Esophagus squamous epithelium (tissue), 5 donors: ENCODE data around the gene GLB1L3. TPM values are rescaled to one million over a fixed set of nuclear protein-coding genes. Genes with fewer than 3 reads are reported as not detected.

Experiments used
- DNase-seq: peaks from one replicate; lab custom pipeline; 2025; lab: John Stamatoyannopoulos, UW
- H3K27ac ChIP-seq, 4 donors: fragments of 200-600 bp; sonication (generic); one replicate each; pipeline ENCODE4 v1.5.1; 2016 to 2019; ENCODE audit warnings: mild to moderate bottlenecking in 1 of 4
- H3K27me3 ChIP-seq, 4 donors: fragments of 200-600 bp; sonication (generic); 1 replicate in 3 of 4; 2 replicates in 1 of 4; pipeline versions ENCODE4 v1.5.1 to v1.6.0; 2017 to 2021; ENCODE audit warnings: antibody characterized with exemption in 1 of 4
- H3K36me3 ChIP-seq, 3 donors: fragments of 200-600 bp; sonication (generic); one replicate each; pipeline ENCODE4 v1.5.1; 2016 to 2019
- H3K4me1 ChIP-seq, 3 donors: fragments of 200-600 bp; sonication (generic); one replicate each; pipeline ENCODE4 v1.5.1; 2017 to 2019
- H3K4me3 ChIP-seq, 4 donors: fragments of 200-600 bp; sonication (generic); 1 replicate in 3 of 4; 2 replicates in 1 of 4; pipeline ENCODE4 v1.5.1; 2016 to 2019; ENCODE audit warnings: mild to moderate bottlenecking in 2 of 4, moderate library complexity in 1 of 4
- H3K9me3 ChIP-seq, 3 donors: fragments of 200-600 bp; sonication (generic); one replicate each; pipeline ENCODE4 v1.5.1; 2016 to 2019
- CTCF ChIP-seq, 6 experiments: fragments of 450-650 bp in 4 of 6; fragments of 200-600 bp in 2 of 6; sonication (generic) in 2 of 6; IDR thresholded peaks; one replicate each; pipeline ENCODE4 v1.5.1; 2016 to 2019; ENCODE audit warnings: antibody characterized with exemption in 6 of 6, mild to moderate bottlenecking in 4 of 6, moderate library complexity in 4 of 6
- POLR2A ChIP-seq, 4 donors: fragments of 450-650 bp; IDR thresholded peaks; one replicate each; pipeline ENCODE4 v1.6.1; 2017; ENCODE audit warnings: antibody characterized with exemption in 4 of 4, mild to moderate bottlenecking in 4 of 4, moderate library complexity in 3 of 4
- WGBS, 2 donors: methylation state at CpG; one replicate each; pipeline ENCODE4 v1.1.5; 2018; 5-methylcytosine and 5-hydroxymethylcytosine counted together
- intact Hi-C: fragments of 100-400 bp; cut with DNase I; formaldehyde crosslinking; loops from one replicate; pipeline ENCODE4 v1.15.0; 2022
- total RNA-seq, 4 donors: library from RNA; depleted of rRNA; stranded (reverse); fragments of >200 nt; gene quantifications; one replicate each; pipeline ENCODE4 v1.1.0, GENCODE V29; 2016
- donor health status: DM: yes; HTN: yes; CAD: no.

Gene GLB1L3
- total RNA-seq, 4 donors from 2014 or later, result under 0.01 TPM; not detected in 3

- no peaks in the 10 kb centered on the region for H3K9me3 ChIP-seq
- H3K27ac ChIP-seq, result no peak overlapping the region
- peaks cover 16 to 57% (median 20%) of the 10 kb centered on the region in 3 donors for H3K4me1 ChIP-seq
- H3K4me3 ChIP-seq, result no peak overlapping the region
- no peak for DNase-seq
- H3K27me3 ChIP-seq, result no peaks in the 10 kb centered on the region
- TF ChIP-seq POLR2A (IDR thresholded peaks at IDR 0.05) (no peak), CTCF (IDR thresholded peaks at IDR 0.05) (no peak)
- 70 to 81% methylated on average over 4 of the region's 4 CpGs for WGBS, 2 donors
- intact Hi-C loops, result no loop called here
- peaks cover 0 to 24% (median 0%) of the 10 kb centered on the region in 3 donors for H3K36me3 ChIP-seq
These were observed 45.8 kb upstream of the GLB1L3 start for GRCh38 chr11:134230339-134230738.

DNA sequence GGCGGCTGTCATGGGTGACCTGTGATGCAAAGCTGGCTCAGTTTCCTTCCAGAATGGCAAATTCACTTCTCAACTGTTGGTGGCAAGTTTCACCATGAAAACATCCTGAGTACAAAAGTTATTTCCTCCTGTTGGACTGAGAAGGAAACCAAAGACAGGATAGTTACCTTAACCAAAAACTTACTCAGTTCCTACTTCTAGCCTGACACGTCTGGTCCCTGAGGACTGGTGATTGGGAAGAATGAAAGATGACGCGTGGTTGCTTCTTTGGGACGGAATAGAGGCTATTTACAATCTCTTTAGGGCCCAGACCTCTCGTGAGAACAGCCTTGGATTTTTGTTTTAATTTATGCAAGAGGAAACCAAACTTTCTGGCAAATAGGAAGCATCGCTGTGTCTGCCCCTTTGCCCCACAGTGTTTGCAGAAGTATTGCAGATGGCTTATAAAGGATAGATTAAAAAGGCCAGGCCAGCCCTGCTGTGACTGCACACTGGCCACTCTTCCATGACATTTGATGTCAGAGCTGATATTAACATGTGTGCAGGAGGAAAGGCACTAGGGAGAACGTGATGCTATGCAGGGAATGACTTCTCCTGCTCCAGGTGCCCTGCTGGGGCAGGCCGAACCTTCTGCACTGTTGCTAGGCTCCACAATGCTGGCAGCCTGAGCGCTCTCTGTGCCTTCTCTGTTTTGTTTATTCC lies 44.1 kb upstream of the GLB1L3 start:
- no peak overlapping the region for H3K27ac ChIP-seq
- no peaks in the 10 kb centered on the region for H3K9me3 ChIP-seq
- H3K4me3 ChIP-seq, result no peak overlapping the region
- TF ChIP-seq CTCF (IDR thresholded peaks at IDR 0.05) (no peak), POLR2A (IDR thresholded peaks at IDR 0.05) (no peak)
- no peak for DNase-seq
- WGBS, 2 donors, result 59 to 69% methylated on average over 9 to 10 of the region's 10 CpGs
- intact Hi-C loops, result no loop called here
- H3K27me3 ChIP-seq, result no peaks in the 10 kb centered on the region
- peaks cover 0 to 39% (median 7%) of the 10 kb centered on the region in 3 donors for H3K4me1 ChIP-seq
- peaks cover 0 to 42% (median 0%) of the 10 kb centered on the region in 3 donors for H3K36me3 ChIP-seq

DNA sequence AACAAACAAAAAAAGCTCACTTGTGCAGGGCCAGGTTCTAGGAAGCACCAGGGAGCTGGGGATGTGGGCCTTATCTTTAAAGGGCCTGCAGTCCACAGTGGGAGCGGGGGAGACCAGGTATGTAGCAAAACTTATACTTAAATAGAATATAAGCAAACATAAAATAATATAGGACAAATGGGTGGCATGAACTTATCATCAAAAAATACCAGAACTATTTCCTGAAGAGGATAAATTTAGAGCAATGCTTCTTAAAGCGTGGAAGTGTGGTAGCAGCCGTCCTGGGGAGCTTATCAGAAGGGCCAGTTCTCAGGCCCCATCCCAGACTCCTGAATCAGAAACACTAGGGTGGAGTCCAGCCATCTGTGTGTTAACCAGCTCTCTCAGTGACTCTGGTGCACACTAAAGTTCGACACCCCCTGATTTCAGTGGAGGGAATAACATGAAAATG lies 42.4 kb upstream of the GLB1L3 start:
- H3K36me3 ChIP-seq, result peaks cover 0 to 58% (median 0%) of the 10 kb centered on the region in 3 donors
- H3K27ac ChIP-seq, result no peak overlapping the region
- WGBS, 2 donors, result 98 to 100% methylated on average over 4 of the region's 4 CpGs
- TF ChIP-seq CTCF (IDR thresholded peaks at IDR 0.05) (no peak), POLR2A (IDR thresholded peaks at IDR 0.05) (no peak)
- H3K27me3 ChIP-seq, result no peaks in the 10 kb centered on the region
- H3K4me1 ChIP-seq, result peaks cover 0 to 31% (median 7%) of the 10 kb centered on the region in 3 donors
- no peaks in the 10 kb centered on the region for H3K9me3 ChIP-seq
- intact Hi-C loops, result no loop called here
- no peak overlapping the region for H3K4me3 ChIP-seq
- no peak for DNase-seq

DNA sequence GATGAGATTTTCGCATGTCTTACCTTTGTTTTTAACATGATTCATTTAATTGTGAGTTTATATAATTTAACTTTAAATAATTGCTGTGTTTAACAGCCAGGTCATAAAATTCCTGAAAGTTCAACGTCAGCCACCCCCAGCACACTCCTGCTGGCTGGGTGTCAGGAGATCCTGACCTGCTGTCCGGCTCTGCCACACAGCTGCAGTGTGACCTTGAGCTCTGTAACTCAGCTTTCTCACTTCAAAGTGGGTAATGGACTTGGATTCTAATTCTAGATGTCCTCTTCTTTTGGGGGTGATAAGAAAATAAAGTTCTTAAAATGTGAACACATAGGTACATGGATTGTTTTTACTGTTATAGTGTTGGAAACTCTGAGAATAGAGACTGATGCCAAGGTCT lies 40.8 kb upstream of the GLB1L3 start:
- Histone ChIP-seq H3K27me3 (no peaks in the 10 kb centered on the region), H3K36me3 (peaks cover 0 to 71% (median 10%) of the 10 kb centered on the region in 3 donors), H3K27ac (no peak overlapping the region), H3K4me3 (no peak overlapping the region), H3K4me1 (peaks cover 0 to 18% (median 7%) of the 10 kb centered on the region in 3 donors), H3K9me3 (no peaks in the 10 kb centered on the region)
- intact Hi-C loops, result no loop called here
- no peak for DNase-seq
- TF ChIP-seq POLR2A (IDR thresholded peaks at IDR 0.05), result no peak
- TF ChIP-seq CTCF (IDR thresholded peaks at IDR 0.05), result no peak
- WGBS, 2 donors, result 90 to 98% methylated on average over 3 of the region's 3 CpGs

DNA sequence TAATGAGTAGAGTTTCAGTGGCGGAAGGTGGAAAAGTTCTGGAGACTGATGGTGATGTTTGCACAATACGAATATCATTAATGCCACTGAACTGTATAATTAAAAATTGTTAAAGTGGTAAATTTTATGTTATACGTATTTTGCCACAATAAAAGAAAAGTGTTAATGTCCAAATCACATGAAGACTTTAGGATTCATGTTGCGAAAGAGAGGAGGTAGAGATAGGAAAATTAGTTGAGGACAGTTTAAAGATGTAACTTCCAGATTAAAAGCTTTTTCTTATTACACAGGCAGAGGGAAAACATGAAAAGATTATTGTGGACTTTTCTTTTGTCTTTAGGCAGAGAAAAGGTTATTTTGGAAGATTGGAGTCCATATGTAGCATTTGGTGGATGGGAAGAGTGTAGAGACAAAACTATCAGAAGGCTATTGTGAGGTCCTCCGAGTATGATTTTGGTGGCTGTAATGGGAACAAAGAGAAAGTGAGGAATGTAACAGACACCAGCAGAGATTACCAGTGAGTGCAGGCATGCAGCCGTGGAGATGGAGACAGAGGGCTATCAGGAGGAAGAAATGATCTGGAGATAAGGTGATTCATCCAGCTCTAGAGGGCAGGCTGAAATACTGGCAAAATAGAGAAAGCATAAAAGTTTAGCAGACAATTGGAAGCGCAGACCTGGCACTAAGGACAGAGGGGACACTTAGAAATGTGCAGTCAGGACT lies 39.2 kb upstream of the GLB1L3 start:
- 87 to 91% methylated on average over 7 of the region's 7 CpGs for WGBS, 2 donors
- Histone ChIP-seq H3K9me3 (no peaks in the 10 kb centered on the region), H3K4me3 (no peak overlapping the region), H3K27me3 (no peaks in the 10 kb centered on the region), H3K36me3 (peaks cover 0 to 83% (median 12%) of the 10 kb centered on the region in 3 donors), H3K4me1 (peaks cover 0 to 7% (median 0%) of the 10 kb centered on the region in 3 donors), H3K27ac (no peak overlapping the region)
- TF ChIP-seq CTCF (IDR thresholded peaks at IDR 0.05), result no peak
- no peak for DNase-seq
- intact Hi-C loops, result no loop called here
